Measurements from ENCODE around the gene SDK1. TPM values are rescaled to one million over a fixed set of nuclear protein-coding genes. Genes with fewer than 3 reads are reported as not detected.

SDK1 gene
- total and polyA plus RNA-seq, 4 donors = 0.12 to 0.47 (median 0.36) TPM

- H3K27ac ChIP-seq (ENCODE audit: low read depth in 1 of 2, low read length in 2 of 2) = no peak overlapping the region
- whole genome bisulfite sequencing = 86% methylated on average over 5 of the region's 5 CpGs
- no peak for TF ChIP-seq FOXA2 (IDR thresholded peaks at IDR 0.05)
- no peak for TF ChIP-seq HNF4A (conservative IDR thresholded peaks at IDR 0.05)
- no peak for TF ChIP-seq REST (IDR thresholded peaks at IDR 0.05)
- TF ChIP-seq HNF4G (IDR thresholded peaks at IDR 0.05) = no peak
- no peak for TF ChIP-seq ATF3 (IDR thresholded peaks at IDR 0.05)
These were observed 565.2 kb downstream of the SDK1 start for GRCh38 chr7:3866277-3866676.

GRCh38 chr7:3867863-3868262 lies 566.8 kb downstream of the SDK1 start:
- no peak for DNase-seq (ENCODE audit: low spot score)
- 73% methylated on average over 5 of the region's 5 CpGs for WGBS

More at GRCh38 chr7:3866277-3866676, 565.2 kb downstream of the SDK1 start:
- peaks cover 0 to 4% (median 0%) of the 10 kb centered on the region in 4 donors for H3K27me3 ChIP-seq (ENCODE audit: control insufficient read depth in 4 of 4, insufficient read depth in 4 of 4, low read length in 3 of 4)
- no peak overlapping the region for H3K9ac ChIP-seq (ENCODE audit: low read depth in 1 of 2, low read length in 2 of 2)
- no peaks in the 10 kb centered on the region for H3K4me1 ChIP-seq (ENCODE audit: control insufficient read depth in 4 of 4, insufficient read depth in 4 of 4, low read length in 3 of 4)
- no peak overlapping the region for H3K4me3 ChIP-seq (ENCODE audit: low read depth in 1 of 3, low read length in 3 of 3)
- H3K9me3 ChIP-seq (ENCODE audit: control insufficient read depth in 4 of 4, low read length in 3 of 4) = peaks cover 0 to 7% (median 1%) of the 10 kb centered on the region in 4 donors
- DNase-seq (ENCODE audit: low spot score) = no peak
- no peaks in the 10 kb centered on the region for H3K36me3 ChIP-seq (ENCODE audit: control insufficient read depth in 4 of 4, insufficient read depth in 3 of 4, low read depth in 1 of 4, low read length in 3 of 4)

More at GRCh38 chr7:3867863-3868262, 566.8 kb downstream of the SDK1 start:
- no peak overlapping the region for H3K27ac ChIP-seq (ENCODE audit: low read depth in 1 of 2, low read length in 2 of 2)
- H3K36me3 ChIP-seq (ENCODE audit: control insufficient read depth in 4 of 4, insufficient read depth in 3 of 4, low read depth in 1 of 4, low read length in 3 of 4) = no peaks in the 10 kb centered on the region
- H3K9ac ChIP-seq (ENCODE audit: low read depth in 1 of 2, low read length in 2 of 2) = no peak overlapping the region
- no peak overlapping the region for H3K4me3 ChIP-seq (ENCODE audit: low read depth in 1 of 3, low read length in 3 of 3)
- peaks cover 0 to 4% (median 0%) of the 10 kb centered on the region in 4 donors for H3K27me3 ChIP-seq (ENCODE audit: control insufficient read depth in 4 of 4, insufficient read depth in 4 of 4, low read length in 3 of 4)
- TF ChIP-seq RAD21 (IDR thresholded peaks at IDR 0.05) (no peak), HNF4G (IDR thresholded peaks at IDR 0.05) (no peak), FOXA2 (IDR thresholded peaks at IDR 0.05) (no peak), RXRA (IDR thresholded peaks at IDR 0.05) (no peak), MAX (IDR thresholded peaks at IDR 0.05) (no peak), GABPA (IDR thresholded peaks at IDR 0.05 in 1 of 2, conservative IDR thresholded peaks at IDR 0.05 in 1 of 2) (no peak), TAF1 (conservative IDR thresholded peaks at IDR 0.05) (no peak), REST (IDR thresholded peaks at IDR 0.05) (no peak), SP1 (IDR thresholded peaks at IDR 0.05) (no peak), ZBTB33 (IDR thresholded peaks at IDR 0.05) (no peak), EGR1 (IDR thresholded peaks at IDR 0.05; ENCODE audit: low read depth in 2 of 2) (no peak)
- peaks cover 0 to 7% (median under 1%) of the 10 kb centered on the region in 4 donors for H3K9me3 ChIP-seq (ENCODE audit: control insufficient read depth in 4 of 4, low read length in 3 of 4)
- H3K4me1 ChIP-seq (ENCODE audit: control insufficient read depth in 4 of 4, insufficient read depth in 4 of 4, low read length in 3 of 4) = no peaks in the 10 kb centered on the region

Measured in liver (tissue), 9 donors.